SIG-M5 (cell line): ENCODE measurements around the gene EPN2.

ENCODE experiments used
- DNase-seq: peaks from one replicate; lab custom pipeline; 2025; lab: John Stamatoyannopoulos, UW

EPN2 gene

GRCh38 chr17:19239544-19239943, 2.4 kb downstream of the EPN2 start:
- no peak for DNase-seq

- no peak for DNase-seq
These were observed 5.2 kb downstream of the EPN2 start for GRCh38 chr17:19242323-19242722.

- DNase-seq, result no peak
These were observed 5.8 kb downstream of the EPN2 start for GRCh38 chr17:19242926-19243325.

GRCh38 chr17:19243838-19244237, 6.7 kb downstream of the EPN2 start:
- no peak for DNase-seq

- no peak for DNase-seq
These were observed 7.2 kb downstream of the EPN2 start for GRCh38 chr17:19244357-19244756.

GRCh38 chr17:19244781-19245180, 7.6 kb downstream of the EPN2 start:
- no peak for DNase-seq

GRCh38 chr17:19247473-19247872, 10.3 kb downstream of the EPN2 start:
- no peak for DNase-seq

GRCh38 chr17:19248151-19248927, 11.2 kb downstream of the EPN2 start:
- DNase-seq, result no peak

GRCh38 chr17:19248928-19249574, 11.9 kb downstream of the EPN2 start:
- no peak for DNase-seq

GRCh38 chr17:19249681-19250080, 12.5 kb downstream of the EPN2 start:
- DNase-seq, result no peak

GRCh38 chr17:19250421-19251173, 13.4 kb downstream of the EPN2 start:
- DNase-seq, result no peak

GRCh38 chr17:19253112-19253511, 15.9 kb downstream of the EPN2 start:
- no peak for DNase-seq

GRCh38 chr17:19254651-19255050, 17.5 kb downstream of the EPN2 start:
- no peak for DNase-seq

- DNase-seq, result no peak
These were observed 18.1 kb downstream of the EPN2 start for GRCh38 chr17:19255279-19255678.

- no peak for DNase-seq
These were observed 21.2 kb downstream of the EPN2 start for GRCh38 chr17:19258371-19258770.

- DNase-seq, result no peak
These were observed 23.8 kb downstream of the EPN2 start for GRCh38 chr17:19260958-19261357.

GRCh38 chr17:19261426-19261825, 24.3 kb downstream of the EPN2 start:
- no peak for DNase-seq

GRCh38 chr17:19262650-19263631, 25.8 kb downstream of the EPN2 start:
- no peak for DNase-seq

GRCh38 chr17:19263641-19264051, 26.5 kb downstream of the EPN2 start:
- no peak for DNase-seq

GRCh38 chr17:19264268-19264667, 27.1 kb downstream of the EPN2 start:
- no peak for DNase-seq

- no peak for DNase-seq
These were observed 27.5 kb downstream of the EPN2 start for GRCh38 chr17:19264681-19265080.

GRCh38 chr17:19265755-19266154, 28.6 kb downstream of the EPN2 start:
- DNase-seq, result no peak
